HepG2 (cell line): ENCODE measurements around the gene NRSN2. TPM values are rescaled to one million over a fixed set of nuclear protein-coding genes. Genes with fewer than 3 reads are reported as not detected.

Experiments used
- HMG20B ChIP-seq: conservative IDR thresholded peaks from 2 replicates; pipeline ENCODE4 v1.6.1; 2016; ENCODE audit warnings: missing genetic modification reagents, missing compliant biosample characterization
- HOXA9 ChIP-seq: sonication (generic); formaldehyde crosslinking; IDR thresholded peaks from 2 replicates; pipeline ENCODE4 v1.8.1; 2022; ENCODE audit warnings: missing genetic modification reagents, mild to moderate bottlenecking, moderate library complexity, borderline replicate concordance
- SMARCC2 ChIP-seq: fragments of 450-650 bp; IDR thresholded peaks from 2 replicates; pipeline ENCODE4 v1.6.1; 2017; ENCODE audit warnings: antibody characterized with exemption, mild to moderate bottlenecking
- SNAPC2 ChIP-seq: sonication (generic); formaldehyde crosslinking; IDR thresholded peaks from 2 replicates; pipeline ENCODE4 v1.8.1; 2022; ENCODE audit warnings: mild to moderate bottlenecking, missing genetic modification reagents
- TAF15 ChIP-seq: fragments of 200-400 bp; formaldehyde crosslinking; IDR thresholded peaks from one replicate; pipeline ENCODE4 v1.6.1; 2018; ENCODE audit warnings: mild to moderate bottlenecking, low read depth, low read length; ENCODE audit not compliant: poor library complexity, severe bottlenecking
- ZFP62 ChIP-seq: sonication (generic); formaldehyde crosslinking; IDR thresholded peaks from 2 replicates; pipeline ENCODE4 v1.4.0; 2020; ENCODE audit warnings: missing genetic modification reagents
- ZNF136 ChIP-seq: sonication (generic); formaldehyde crosslinking; IDR thresholded peaks from 2 replicates; pipeline ENCODE4 v1.8.1; 2022; ENCODE audit warnings: low read depth, mild to moderate bottlenecking, moderate library complexity, missing genetic modification reagents
- ZNF3 ChIP-seq: IDR thresholded peaks from 2 replicates; pipeline ENCODE4 v1.7.0; 2017; ENCODE audit warnings: inconsistent platforms
- ZNF34 ChIP-seq: sonication (generic); formaldehyde crosslinking; IDR thresholded peaks from 2 replicates; pipeline ENCODE4 v1.4.0; 2020; ENCODE audit warnings: mild to moderate bottlenecking, missing genetic modification reagents, borderline replicate concordance
- ZNF44 ChIP-seq: sonication (generic); formaldehyde crosslinking; IDR thresholded peaks from 2 replicates; pipeline ENCODE4 v1.5.1; 2020; ENCODE audit warnings: mild to moderate bottlenecking, missing genetic modification reagents
- ZNF484 ChIP-seq: sonication (generic); formaldehyde crosslinking; IDR thresholded peaks from 2 replicates; pipeline ENCODE4 v1.5.1; 2020; ENCODE audit warnings: mild to moderate bottlenecking, low read depth, missing genetic modification reagents, borderline replicate concordance
- ZNF564 ChIP-seq: sonication (generic); formaldehyde crosslinking; IDR thresholded peaks from 2 replicates; pipeline ENCODE4 v1.8.1; 2023; ENCODE audit warnings: mild to moderate bottlenecking, missing genetic modification reagents
- ZNF878 ChIP-seq: sonication (generic); formaldehyde crosslinking; IDR thresholded peaks from 2 replicates; pipeline ENCODE4 v1.8.1; 2023; ENCODE audit warnings: mild to moderate bottlenecking, missing genetic modification reagents, moderate library complexity
- polyA plus RNA-seq, 8 experiments: library from polyadenylated mRNA; depleted of rRNA in 3 of 8; stranded (reverse) in 7 of 8; unstranded in 1 of 8; fragments of >200 nt; fragmentation: Illumina TruSeq in 4 of 8; extraction: Trizol in 4 of 8; gene quantifications; 2 replicates each; pipeline versions ENCODE4 v1.2.1 to v1.2.3, GENCODE V29; 2011 to 2016; ENCODE audit warnings: low read depth in 4 of 8, missing spikeins in 1 of 8, mixed read lengths in 1 of 8; ENCODE audit not compliant: insufficient read depth in 1 of 8
- total RNA-seq, 5 experiments: library from RNA; depleted of rRNA; stranded (reverse); fragments of >200 nt; fragmentation: Illumina TruSeq; extraction: Trizol; gene quantifications; 2 replicates each; pipeline ENCODE4 v1.2.3, GENCODE V29; 2016; ENCODE audit warnings: low read depth in 1 of 5
- TF ChIP-seq, protein P1 (sequence below), 2 experiments: fragments of 450-650 bp in 1 of 2; sonication (generic) in 1 of 2; formaldehyde crosslinking in 1 of 2; IDR thresholded peaks; 2 replicates each; pipeline versions ENCODE4 v1.6.1 to v1.8.0; 2016 to 2022; ENCODE audit warnings: antibody characterized with exemption in 1 of 2, mild to moderate bottlenecking in 1 of 2, missing genetic modification reagents in 1 of 2
- TF ChIP-seq, protein P2 (sequence below): sonication (generic); formaldehyde crosslinking; conservative IDR thresholded peaks from 2 replicates; pipeline ENCODE4 v1.4.0; 2020; ENCODE audit warnings: missing genetic modification reagents
- TF ChIP-seq, protein P3 (sequence below): sonication (generic); formaldehyde crosslinking; IDR thresholded peaks from 2 replicates; pipeline ENCODE4 v1.5.0; 2020; ENCODE audit warnings: missing genetic modification reagents

The NRSN2 gene
- total and polyA plus RNA-seq, 2 of the 13 experiments (the other 11 are each of a cell fraction or from before 2014, with no cell fraction given), result 32.3 to 49.4 TPM

DNA sequence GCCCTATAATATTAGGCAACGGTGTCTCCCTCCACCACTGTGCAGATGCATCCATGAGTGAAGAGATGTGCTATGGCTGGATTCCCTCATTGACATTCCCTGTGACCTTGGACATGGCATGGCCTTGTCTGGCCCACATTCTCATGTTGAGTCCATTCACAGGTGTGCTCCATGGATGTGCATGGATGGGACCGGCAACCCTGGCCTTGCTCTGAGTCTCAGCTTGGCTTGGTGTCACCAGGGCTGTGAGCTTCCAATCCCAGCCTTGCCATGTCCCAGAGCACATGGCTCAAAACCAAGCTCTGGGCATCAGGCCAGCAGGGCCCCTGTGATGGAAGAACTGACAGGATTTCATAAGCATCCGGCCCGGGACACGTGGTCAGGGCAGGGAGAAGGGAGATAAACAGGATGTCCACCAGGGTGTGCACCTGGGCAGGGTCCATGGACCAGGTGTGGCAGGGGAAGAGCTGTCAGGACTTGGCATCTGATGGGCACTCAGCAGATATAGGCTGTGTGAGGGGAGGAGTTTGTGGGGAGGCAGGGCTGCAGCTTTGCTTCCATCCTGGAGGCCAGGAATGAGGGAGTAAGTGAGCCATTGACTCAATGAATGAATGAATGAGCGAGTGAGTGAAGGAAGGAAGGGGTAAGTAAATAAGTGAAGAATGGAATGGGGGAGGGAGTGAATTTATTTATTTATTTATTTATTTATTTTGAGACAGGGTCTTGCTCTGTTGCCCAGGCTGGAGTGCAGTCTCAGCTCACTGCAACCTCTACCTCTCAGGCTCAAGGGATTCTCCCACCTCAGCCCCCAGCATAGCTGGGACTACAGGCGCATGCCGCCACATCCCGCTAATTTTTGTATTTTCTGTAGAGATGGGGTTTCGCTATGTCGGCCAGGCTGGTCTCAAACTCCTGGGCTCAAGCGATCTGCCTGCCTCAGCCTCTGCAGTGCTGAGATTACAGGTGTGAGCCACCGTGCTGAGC, 15.7 kb downstream of the NRSN2 start (continued):
- TF ChIP-seq, protein P1, sequence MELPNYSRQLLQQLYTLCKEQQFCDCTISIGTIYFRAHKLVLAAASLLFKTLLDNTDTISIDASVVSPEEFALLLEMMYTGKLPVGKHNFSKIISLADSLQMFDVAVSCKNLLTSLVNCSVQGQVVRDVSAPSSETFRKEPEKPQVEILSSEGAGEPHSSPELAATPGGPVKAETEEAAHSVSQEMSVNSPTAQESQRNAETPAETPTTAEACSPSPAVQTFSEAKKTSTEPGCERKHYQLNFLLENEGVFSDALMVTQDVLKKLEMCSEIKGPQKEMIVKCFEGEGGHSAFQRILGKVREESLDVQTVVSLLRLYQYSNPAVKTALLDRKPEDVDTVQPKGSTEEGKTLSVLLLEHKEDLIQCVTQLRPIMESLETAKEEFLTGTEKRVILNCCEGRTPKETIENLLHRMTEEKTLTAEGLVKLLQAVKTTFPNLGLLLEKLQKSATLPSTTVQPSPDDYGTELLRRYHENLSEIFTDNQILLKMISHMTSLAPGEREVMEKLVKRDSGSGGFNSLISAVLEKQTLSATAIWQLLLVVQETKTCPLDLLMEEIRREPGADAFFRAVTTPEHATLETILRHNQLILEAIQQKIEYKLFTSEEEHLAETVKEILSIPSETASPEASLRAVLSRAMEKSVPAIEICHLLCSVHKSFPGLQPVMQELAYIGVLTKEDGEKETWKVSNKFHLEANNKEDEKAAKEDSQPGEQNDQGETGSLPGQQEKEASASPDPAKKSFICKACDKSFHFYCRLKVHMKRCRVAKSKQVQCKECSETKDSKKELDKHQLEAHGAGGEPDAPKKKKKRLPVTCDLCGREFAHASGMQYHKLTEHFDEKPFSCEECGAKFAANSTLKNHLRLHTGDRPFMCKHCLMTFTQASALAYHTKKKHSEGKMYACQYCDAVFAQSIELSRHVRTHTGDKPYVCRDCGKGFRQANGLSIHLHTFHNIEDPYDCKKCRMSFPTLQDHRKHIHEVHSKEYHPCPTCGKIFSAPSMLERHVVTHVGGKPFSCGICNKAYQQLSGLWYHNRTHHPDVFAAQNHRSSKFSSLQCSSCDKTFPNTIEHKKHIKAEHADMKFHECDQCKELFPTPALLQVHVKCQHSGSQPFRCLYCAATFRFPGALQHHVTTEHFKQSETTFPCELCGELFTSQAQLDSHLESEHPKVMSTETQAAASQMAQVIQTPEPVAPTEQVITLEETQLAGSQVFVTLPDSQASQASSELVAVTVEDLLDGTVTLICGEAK (IDR thresholded peaks at IDR 0.05), result no peak
- TF ChIP-seq, protein P1 (CRISPR knock-in tag; IDR thresholded peaks at IDR 0.05), result peak; percentile 94
- no peak for TF ChIP-seq ZNF44 (CRISPR knock-in tag)
- TF ChIP-seq, protein P2, sequence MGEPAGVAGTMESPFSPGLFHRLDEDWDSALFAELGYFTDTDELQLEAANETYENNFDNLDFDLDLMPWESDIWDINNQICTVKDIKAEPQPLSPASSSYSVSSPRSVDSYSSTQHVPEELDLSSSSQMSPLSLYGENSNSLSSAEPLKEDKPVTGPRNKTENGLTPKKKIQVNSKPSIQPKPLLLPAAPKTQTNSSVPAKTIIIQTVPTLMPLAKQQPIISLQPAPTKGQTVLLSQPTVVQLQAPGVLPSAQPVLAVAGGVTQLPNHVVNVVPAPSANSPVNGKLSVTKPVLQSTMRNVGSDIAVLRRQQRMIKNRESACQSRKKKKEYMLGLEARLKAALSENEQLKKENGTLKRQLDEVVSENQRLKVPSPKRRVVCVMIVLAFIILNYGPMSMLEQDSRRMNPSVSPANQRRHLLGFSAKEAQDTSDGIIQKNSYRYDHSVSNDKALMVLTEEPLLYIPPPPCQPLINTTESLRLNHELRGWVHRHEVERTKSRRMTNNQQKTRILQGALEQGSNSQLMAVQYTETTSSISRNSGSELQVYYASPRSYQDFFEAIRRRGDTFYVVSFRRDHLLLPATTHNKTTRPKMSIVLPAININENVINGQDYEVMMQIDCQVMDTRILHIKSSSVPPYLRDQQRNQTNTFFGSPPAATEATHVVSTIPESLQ (CRISPR knock-in tag), result peak; percentile 99
- TF ChIP-seq HOXA9 (CRISPR knock-in tag), result peak; percentile 84; the same call in 1 of the 2 replicates
- TF ChIP-seq ZNF564 (CRISPR knock-in tag), result peak; percentile 100
- peak; percentile 98 for TF ChIP-seq ZNF34 (CRISPR knock-in tag)
- TF ChIP-seq, protein P3, sequence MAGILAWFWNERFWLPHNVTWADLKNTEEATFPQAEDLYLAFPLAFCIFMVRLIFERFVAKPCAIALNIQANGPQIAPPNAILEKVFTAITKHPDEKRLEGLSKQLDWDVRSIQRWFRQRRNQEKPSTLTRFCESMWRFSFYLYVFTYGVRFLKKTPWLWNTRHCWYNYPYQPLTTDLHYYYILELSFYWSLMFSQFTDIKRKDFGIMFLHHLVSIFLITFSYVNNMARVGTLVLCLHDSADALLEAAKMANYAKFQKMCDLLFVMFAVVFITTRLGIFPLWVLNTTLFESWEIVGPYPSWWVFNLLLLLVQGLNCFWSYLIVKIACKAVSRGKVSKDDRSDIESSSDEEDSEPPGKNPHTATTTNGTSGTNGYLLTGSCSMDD, result 0 out of 2 replicates have a peak, but pooled peaks have one; percentile 35
- peak; percentile 92; the same call in 1 of the 2 replicates for TF ChIP-seq ZNF136 (CRISPR knock-in tag)
- TF ChIP-seq ZNF878 (CRISPR knock-in tag), result peak; percentile 100
- no peak for TF ChIP-seq SMARCC2
- peak; percentile 86 for TF ChIP-seq ZNF3 (CRISPR knock-in tag)
- TF ChIP-seq TAF15, result no peak
- TF ChIP-seq SNAPC2 (CRISPR knock-in tag), result peak; percentile 91; the same call in 1 of the 2 replicates
- peak; percentile 96 for TF ChIP-seq HMG20B (CRISPR knock-in tag)
- no peak for TF ChIP-seq ZFP62
- TF ChIP-seq ZNF484 (CRISPR knock-in tag), result peak; percentile 91
